GM12874 (cell line): ENCODE data around the gene LRIG1.

Source experiments
- TF ChIP-seq, protein P1 (sequence below): IDR thresholded peaks from 2 replicates; pipeline ENCODE4 v1.5.1; 2011; ENCODE audit warnings: low read depth, mild to moderate bottlenecking, control low read depth, low read length, moderate library complexity; ENCODE audit not compliant: insufficient read depth

Gene LRIG1

DNA sequence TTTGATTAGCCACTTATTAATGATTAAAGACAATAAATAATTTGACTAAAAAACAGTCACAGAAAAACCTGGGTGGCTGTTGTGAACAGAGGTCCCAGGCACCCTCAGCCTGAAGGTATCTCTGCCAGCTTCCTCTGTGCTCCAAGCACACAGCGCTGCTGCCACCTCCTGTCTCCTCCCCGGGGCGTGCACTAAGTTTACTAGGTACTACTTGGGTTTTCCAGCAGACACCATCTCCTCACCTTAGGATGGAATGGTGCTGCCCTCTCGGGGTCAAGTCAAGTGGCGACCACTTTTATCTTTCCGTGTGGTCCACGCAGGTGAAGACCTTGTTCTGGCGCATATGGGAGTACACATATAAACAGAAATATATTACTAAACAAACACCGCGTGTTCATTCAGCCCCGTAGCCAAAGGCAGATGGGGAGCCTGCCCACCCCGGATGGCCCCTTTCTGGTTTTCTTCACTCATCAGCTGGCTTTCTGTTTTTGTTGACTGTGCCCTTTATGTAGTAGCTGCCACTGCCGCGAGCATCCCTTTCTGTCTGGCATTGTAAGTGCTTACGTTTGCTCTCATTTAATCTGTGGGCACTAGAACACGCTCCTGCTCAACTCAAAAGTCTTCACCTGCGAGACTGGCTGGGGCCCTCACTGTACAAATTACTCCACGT lies 128.0 kb downstream of the LRIG1 start:
- TF ChIP-seq, protein P1, sequence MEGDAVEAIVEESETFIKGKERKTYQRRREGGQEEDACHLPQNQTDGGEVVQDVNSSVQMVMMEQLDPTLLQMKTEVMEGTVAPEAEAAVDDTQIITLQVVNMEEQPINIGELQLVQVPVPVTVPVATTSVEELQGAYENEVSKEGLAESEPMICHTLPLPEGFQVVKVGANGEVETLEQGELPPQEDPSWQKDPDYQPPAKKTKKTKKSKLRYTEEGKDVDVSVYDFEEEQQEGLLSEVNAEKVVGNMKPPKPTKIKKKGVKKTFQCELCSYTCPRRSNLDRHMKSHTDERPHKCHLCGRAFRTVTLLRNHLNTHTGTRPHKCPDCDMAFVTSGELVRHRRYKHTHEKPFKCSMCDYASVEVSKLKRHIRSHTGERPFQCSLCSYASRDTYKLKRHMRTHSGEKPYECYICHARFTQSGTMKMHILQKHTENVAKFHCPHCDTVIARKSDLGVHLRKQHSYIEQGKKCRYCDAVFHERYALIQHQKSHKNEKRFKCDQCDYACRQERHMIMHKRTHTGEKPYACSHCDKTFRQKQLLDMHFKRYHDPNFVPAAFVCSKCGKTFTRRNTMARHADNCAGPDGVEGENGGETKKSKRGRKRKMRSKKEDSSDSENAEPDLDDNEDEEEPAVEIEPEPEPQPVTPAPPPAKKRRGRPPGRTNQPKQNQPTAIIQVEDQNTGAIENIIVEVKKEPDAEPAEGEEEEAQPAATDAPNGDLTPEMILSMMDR: 0 out of 2 replicates have a peak, but pooled peaks have one; percentile 4

GRCh38 chr3:66371432-66371831 lies 129.4 kb downstream of the LRIG1 start:
- TF ChIP-seq, protein P1: no peak

GRCh38 chr3:66370179-66370578 lies 130.6 kb downstream of the LRIG1 start:
- TF ChIP-seq, protein P1: no peak

DNA sequence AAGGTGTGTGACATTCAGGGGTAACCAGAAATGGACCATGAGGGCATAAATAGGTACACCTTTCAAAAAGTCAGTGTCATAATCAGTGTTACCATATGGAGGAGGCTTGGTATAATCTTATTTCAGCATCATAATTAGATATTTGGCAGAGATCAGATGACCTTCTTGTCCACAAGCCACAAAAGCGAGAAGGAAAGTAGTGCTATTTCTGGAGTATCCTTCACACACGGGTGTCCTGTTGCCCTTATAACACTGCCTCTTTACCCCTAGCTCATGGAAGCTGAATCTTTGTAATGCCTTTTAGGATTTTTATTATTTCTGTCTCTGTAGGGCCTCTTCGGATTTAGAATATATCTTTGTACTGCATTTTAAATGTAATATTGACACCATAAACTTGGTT lies 132.8 kb downstream of the LRIG1 start:
- TF ChIP-seq, protein P1: no peak

GRCh38 chr3:66366747-66367146 lies 134.1 kb downstream of the LRIG1 start:
- TF ChIP-seq, protein P1: no peak

DNA sequence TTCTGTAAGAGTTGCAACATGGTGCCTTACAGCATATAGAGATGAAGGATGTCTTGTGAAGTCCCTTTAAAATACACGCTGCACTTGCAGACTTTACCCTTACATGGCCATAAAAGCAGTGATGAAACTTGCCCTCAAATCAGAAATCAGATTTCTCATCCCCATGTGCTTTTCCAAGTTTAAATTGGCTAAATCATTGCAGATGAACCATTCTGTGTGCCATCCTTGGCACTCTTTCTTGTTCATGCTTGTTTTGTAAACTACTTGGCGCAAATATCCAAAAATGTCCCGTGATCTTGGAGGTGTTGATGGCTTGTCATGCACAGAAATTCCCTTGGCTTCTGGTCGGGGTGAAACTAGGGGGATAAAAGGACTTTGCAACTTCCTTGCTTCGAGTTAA lies 135.7 kb downstream of the LRIG1 start:
- TF ChIP-seq, protein P1: no peak

GRCh38 chr3:66363148-66363547 lies 137.7 kb downstream of the LRIG1 start:
- TF ChIP-seq, protein P1: no peak
